CD4-positive, alpha-beta T cell treated with Interferon alpha-2 for 1 hour (primary cell): ENCODE data around the gene PRND.
"Not testable (repeated sequence)": the region's sequence is repeated elsewhere in the genome, so short reads cannot be mapped to it uniquely, and the experiment has no call there.

ENCODE experiments used
- DNase-seq, 2 donors: peaks; one replicate each; pipeline ENCODE4 v3.0.0-alpha.2; 2020 to 2022

PRND gene

DNA sequence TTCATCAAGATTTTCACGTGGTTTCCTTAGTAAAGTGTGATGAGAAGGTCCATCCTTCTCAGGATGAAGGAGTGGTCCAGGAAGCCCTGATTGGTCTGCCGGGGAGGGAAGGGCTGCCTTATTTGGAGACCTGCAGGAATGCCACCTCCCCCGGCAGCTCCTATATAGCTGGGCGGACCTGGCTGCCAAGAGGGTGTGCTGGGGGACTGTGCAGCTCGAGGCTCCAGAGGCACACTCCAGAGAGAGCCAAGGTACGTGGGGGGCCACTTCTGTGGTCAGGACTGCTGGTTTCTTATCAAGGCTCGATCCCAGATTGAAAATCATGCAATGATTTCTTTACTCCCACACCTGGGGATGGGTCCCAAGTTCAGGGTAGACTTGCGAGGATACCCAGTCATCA lies at the start of gene PRND:
Gene PRND (plus strand): TSS at position 191 of the 400 bp plus-strand sequence. CDS start 2,643 bp downstream, outside the sequence.
- DNase-seq: no peak

DNA sequence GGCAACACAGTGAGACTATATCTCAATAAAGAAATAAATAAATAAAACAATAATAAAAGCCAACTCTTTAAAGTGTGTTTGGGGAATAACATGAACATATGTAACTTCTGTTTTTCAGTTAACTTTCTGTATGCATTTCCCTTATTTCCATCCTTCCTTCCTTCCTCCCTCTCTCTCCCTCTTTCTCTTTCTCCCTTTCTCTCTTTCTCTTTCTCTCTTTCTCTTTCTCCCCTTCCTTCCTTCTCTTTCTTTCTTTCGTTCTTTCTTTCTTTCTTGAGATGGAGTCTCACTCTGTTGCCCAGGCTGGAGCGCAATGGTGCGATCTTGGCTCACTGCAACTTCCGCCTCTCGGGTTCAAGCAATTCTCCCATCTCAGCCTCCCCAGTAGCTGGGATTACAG lies 48.8 kb upstream of the PRND start:
- DNase-seq: no peak

DNA sequence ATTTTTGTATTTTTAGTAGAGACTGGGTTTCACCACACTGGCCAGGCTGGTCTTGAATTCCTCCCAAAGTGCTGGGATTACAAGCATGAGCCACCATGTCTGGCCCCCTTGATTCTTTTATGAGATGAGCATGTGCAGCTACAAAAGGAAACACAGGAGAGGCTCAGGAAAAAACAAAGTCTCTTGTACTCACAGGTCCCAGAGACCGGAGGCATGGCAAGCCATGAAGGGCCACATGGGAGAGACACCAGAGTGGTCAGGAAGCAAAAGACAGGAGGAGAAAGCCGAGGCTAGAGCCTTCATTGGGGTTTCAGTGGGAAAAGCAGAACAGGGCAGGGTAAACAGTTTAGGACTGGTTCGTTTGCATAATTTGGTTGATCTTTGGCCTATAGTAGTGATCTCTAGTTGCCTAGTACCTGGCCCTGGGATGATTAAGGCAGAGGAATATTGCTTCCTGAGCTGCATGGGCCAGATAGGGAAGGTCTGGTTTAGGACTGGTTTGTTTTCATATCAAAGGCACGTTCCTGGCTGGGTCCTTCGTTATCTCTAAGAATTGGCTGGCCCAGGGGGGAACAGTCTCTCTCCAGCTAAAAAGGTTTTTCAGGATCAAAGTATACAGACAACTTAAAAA lies 48.2 kb upstream of the PRND start:
- no peak for DNase-seq

DNA sequence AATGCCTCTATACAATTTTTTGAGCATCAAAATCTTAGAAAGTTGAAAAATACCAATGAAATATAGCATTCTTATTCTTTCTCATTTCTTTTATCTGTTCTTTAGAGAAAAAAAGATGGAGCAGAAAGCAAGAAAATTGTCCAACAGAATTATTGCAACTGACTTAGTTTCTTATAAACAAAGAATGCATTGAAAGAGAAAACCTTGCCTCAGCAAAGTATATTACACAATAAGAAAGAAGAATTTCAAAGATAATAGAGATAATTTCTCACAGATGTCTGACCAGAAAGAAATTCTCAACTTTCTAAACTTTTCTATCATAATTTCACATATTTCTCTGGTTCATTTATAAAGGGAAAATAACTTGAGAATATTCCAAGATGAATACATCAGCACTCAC lies 47.0 kb upstream of the PRND start:
- no peak for DNase-seq

DNA sequence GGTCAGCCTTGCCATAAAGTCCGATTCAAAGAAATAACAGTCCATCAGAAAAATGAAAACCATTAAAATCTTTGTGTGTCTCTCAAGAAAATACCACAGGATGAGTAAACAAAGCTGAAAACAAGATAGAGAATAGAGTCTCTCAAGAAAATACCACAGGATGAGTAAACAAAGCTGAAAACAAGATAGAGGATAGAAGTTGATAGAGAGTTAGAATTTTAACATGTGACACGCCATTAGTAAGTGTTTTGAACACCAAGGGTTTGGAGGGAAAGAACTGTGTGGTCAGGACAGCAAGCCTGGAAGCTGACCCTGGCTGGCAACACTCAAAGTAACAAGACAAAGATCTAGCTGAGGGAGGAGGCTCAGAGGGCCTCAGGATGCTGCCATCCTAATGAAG lies 43.9 kb upstream of the PRND start:
- no peak for DNase-seq

- DNase-seq: no peak
Observed at GRCh38 chr20:4681401-4681800, 40.3 kb upstream of the PRND start.

- no peak for DNase-seq
Observed at GRCh38 chr20:4681991-4682401, 39.7 kb upstream of the PRND start.

DNA sequence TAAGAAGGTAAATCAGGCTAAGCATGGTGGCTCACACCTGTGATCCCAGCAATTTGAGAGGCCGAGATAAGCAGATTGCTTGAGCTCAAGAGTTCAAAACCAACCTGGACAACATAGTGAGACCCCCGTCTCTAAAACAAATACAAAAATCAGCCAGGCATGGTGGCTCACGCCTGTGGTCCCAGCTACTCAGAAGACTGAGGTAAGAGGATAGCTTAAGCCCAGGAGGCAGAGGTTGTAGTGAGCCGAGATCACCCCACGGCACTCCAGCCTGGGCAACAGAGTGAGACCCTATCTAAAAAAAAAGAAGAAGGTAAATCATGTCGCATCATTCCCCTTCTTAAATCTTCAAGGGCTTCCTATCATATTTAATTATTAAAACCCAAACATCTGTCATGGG lies 39.0 kb upstream of the PRND start:
- DNase-seq: no peak

DNA sequence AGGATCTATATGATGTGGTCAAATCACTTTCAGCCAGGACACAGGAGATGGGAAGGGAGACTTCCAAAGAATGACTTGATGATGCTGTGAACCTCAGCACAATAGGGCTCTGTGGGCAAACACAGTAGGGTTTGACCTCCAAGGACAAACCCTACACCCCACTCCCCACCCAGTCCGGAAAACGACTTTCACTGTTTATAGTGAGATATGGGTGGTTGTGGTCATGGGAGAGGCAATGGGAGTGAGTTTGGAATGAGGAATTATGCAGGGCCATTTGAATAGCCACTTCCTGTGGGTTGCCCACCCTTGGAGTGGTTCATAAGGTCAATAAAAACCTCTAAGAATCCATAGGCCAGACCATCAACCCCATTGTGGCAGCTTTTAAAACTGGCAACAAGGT lies 38.4 kb upstream of the PRND start:
- no peak for DNase-seq

DNA sequence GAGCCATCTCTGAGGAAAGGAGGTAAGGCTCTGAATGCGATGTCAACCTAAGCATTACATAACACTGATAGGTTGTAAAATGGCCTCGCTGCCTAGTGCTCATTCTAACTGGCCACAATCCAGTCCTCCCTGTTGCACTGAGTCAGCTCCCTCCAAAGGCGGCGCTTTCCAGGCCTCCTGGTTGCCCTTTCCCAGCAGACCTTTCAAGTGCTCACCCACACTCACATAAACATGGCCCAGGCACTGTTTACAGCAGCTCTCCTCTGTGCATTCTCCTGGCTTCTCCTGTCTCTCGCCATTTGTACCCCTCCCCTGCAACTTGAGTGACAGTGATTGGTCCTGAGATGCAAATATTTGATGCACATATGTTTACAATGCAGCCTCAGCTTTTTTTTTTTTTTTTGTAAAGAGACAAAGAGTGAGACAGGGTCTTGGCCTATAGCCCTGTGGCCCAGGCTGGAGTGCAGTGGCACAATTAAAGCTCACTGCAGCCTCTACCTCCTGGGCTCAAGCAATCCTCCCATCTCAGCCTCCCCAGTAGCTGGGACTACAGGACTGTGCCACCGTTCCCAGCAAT lies 36.8 kb upstream of the PRND start:
- DNase-seq: no peak

- DNase-seq: no peak
Observed at GRCh38 chr20:4685923-4686221, 35.8 kb upstream of the PRND start.

DNA sequence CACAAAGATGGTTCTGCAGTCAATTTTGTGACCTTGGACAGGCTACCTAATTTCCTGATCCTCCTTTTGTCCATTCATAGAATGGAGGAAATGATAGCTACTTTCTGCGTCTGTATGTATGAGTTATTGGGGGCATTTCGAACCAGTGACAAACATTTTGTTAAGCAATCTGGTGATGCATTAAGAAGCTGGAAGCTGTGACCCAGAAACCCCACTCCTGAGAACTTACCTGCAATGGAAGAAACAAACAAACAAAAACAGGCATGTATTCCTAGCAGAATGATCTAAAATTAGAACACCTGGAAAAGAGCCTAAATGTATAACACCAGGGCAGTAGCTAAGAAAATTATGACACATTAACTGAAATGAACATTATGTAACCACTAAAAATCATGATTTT lies 33.4 kb upstream of the PRND start:
- no peak for DNase-seq

DNA sequence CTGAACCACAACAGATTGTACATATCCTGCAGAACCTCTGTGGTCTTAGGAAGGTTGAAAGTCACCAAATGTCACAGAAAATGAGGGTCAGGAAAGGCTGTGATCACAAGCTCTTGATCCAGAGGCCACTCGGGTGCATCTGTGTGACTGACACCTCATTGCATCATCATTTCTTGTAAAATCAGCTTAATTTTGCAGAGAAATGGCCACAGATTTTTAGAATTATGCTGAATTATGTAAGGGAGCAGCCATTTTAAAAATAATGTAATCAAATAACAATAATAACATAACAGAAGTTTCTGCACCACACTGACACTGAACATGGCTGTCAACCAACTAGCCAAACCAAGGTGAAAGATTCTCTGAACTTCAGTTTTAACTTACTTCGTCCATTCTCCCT lies 32.5 kb upstream of the PRND start:
- DNase-seq: peak in 1 of 2 donors; percentile 30

DNA sequence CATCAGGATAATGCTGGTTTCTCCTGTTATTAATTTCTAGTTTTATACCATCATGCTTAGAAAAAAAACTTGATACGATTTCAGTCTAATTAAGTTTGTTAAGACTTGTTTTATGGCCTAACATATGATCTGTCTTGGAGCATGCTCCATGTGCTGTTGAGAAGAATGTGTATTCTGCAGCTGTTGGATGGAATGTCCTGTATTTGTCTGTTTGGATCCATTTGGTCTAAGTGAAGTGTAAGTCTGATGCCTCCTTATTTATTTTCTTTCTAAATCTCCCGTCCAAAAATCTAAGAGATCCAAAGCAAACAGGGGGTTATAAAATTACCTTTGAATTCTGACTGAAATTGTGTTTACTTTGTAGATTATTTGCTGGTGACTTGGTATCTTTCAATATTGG lies 30.0 kb upstream of the PRND start:
- no peak for DNase-seq

DNA sequence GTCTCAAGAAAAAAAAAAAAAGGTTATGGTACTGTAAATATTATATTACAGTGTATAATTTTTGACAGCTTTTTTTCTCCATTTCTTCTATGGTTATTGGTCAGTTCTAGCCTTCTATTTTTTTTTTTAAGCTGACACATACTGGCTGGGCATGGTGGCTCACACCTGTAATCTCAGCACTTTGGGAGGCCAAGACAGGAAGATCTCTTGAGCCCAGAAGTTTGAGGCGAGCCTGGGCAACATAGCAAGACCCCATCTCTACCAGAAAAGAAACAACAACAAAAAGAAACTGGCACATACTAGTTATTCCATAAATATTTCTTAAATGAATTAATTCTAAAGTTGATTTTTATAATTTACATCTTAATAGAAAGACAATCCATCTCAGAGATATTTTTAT lies 27.6 kb upstream of the PRND start:
- no peak for DNase-seq

DNA sequence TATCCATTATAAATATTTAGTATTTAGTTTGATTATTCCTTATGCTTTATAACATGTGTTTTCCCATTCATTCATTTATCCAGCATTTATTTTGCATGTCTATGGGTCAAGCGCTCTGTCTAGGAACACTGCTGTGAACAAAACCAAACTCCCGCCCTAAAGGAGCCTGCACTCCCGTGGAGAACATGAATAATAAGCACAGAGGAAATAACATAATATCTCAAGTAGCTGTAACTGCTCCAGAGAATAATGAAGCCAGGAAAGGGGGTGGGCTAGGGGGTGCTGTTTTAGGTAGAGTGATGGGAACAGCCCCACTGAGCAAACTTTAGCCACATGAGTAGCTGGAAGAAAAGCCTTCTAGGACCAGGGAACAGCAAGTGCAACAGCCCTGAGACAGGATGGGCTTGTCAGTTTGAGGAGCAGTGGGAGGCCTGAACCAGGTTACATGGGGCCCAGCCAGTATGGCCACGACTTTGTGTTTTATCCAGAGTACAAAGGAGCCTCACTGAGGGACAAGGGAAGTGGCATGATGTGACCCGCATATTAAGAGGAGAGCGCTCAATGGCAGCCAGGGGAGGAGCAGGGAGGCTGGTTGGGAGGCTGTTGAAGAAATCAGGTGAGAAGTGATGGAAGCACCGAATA lies 24.4 kb upstream of the PRND start:
- DNase-seq: no peak

DNA sequence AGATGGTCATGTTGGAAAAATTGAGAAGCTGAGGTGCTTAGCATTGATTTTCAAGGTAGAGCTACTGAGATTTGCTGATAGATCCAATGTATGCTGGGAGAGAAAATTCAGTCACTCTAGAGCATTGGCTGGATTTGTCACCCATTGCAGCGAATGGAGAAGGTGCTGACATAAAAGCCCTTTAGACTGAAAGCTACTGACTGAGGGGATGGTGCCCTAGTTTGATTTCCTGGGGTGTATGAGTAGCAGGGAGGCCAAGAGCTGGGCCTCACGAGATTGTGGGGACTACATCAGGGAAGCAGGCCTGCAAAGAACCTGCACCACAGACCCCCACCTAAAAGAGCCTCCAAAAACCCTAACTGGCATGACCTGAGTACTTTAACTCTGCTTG lies 23.9 kb upstream of the PRND start:
- DNase-seq: no peak

DNA sequence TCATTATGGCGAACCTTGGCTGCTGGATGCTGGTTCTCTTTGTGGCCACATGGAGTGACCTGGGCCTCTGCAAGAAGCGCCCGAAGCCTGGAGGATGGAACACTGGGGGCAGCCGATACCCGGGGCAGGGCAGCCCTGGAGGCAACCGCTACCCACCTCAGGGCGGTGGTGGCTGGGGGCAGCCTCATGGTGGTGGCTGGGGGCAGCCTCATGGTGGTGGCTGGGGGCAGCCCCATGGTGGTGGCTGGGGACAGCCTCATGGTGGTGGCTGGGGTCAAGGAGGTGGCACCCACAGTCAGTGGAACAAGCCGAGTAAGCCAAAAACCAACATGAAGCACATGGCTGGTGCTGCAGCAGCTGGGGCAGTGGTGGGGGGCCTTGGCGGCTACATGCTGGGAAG lies 22.5 kb upstream of the PRND start:
- DNase-seq: no peak

- DNase-seq: no peak
Observed at GRCh38 chr20:4699957-4700356, 21.8 kb upstream of the PRND start.

- no peak for DNase-seq
Observed at GRCh38 chr20:4702562-4703280, 19.0 kb upstream of the PRND start.

- DNase-seq: no peak
Observed at GRCh38 chr20:4703281-4703676, 18.4 kb upstream of the PRND start.

DNA sequence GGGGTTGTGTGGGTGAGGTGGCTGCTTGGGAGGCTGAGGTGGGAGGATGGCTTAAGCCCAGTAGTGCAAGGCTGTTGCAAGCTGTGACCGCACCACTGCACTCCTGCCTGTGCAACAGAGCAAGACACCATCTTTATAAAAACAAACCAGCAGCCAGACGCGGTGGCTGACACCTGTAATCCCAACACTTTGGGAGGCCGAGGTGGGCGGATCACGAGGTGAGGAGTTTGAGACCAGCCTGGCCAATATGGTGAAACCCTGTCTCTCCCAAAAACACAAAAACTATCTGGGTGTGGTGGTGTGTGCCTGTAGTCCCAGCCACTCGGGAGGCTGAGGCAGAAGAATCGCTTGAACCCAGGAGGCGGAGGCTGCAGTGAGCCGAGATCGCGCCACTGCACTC lies 14.8 kb upstream of the PRND start:
- not testable (repeated sequence) for DNase-seq

GRCh38 chr20:4708036-4708435 lies 13.7 kb upstream of the PRND start:
- DNase-seq: no peak

DNA sequence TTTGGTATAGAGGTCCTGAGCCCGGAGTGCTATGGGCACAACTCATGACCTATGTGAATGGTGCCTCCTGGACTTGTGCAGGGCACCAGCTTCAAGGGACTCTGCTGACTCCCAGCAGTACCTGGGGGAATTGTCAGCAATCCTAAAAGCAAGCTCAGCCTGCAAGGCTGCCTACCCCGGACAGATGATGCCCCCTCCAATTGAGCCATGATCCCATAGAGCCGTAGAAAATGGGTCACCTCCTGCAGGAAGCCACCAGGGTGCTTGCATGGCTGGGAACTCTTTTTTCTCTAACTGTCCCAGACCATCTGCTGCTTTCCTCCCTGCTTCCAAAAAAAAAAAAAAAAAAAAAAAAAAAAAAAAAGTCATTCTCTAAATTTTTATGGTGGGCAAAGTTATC lies 12.9 kb upstream of the PRND start:
- no peak for DNase-seq
